B cell (primary cell): ENCODE data around the gene ZNF213. TPM values are rescaled to one million over a fixed set of nuclear protein-coding genes. Genes with fewer than 3 reads are reported as not detected.

Experiments used
- ATAC-seq: fragments of 200-7000 bp; cut with Tn5 transposase; one replicate; pipeline ENCODE4 v1.10.0; 2021; ENCODE audit warnings: low read depth, mild to moderate bottlenecking, moderate number of reproducible peaks, moderate library complexity
- CTCF ChIA-PET: fragments of 350-600 bp; sonication (Branson Sonifier 250); formaldehyde crosslinking; loops from one replicate; lab custom pipeline; 2021; ENCODE audit warnings: antibody characterized with exemption, inconsistent platforms; lab: Charles Lee
- POLR2A ChIA-PET: fragments of 350-600 bp; sonication (Branson Sonifier 250); formaldehyde crosslinking; loops from one replicate; lab custom pipeline; 2021; ENCODE audit warnings: antibody characterized with exemption; lab: Charles Lee
- DNase-seq: peaks from one replicate; pipeline ENCODE4 v3.0.0; 2013
- H2AFZ ChIP-seq: 2 replicates; pipeline ENCODE4 v1.6.1; 2012; ENCODE audit warnings: mild to moderate bottlenecking, low read depth, low read length; ENCODE audit not compliant: insufficient read depth, poor library complexity, severe bottlenecking
- H3K27ac ChIP-seq, 2 donors: 1 replicate in 1 of 2; 2 replicates in 1 of 2; pipeline ENCODE4 v1.5.1; 2012 to 2013; ENCODE audit warnings: low read length in 2 of 2, mild to moderate bottlenecking in 2 of 2, moderate library complexity in 1 of 2
- H3K27me3 ChIP-seq, 4 experiments: fragments of 200-600 bp in 1 of 4; sonication (generic) in 1 of 4; replicated peaks in 1 of 4; 1 replicate in 2 of 4; 2 replicates in 2 of 4; pipeline versions ENCODE4 v1.6.1 to v1.7.0; 2013 to 2016; ENCODE audit warnings: low read length in 3 of 4, mild to moderate bottlenecking in 2 of 4, mixed read lengths in 1 of 4, moderate library complexity in 1 of 4; ENCODE audit not compliant: insufficient read depth in 4 of 4, control insufficient read depth in 3 of 4; ENCODE audit errors: control extremely low read depth in 1 of 4
- H3K36me3 ChIP-seq, 2 experiments: replicated peaks in 1 of 2; 1 replicate in 1 of 2; 2 replicates in 1 of 2; pipeline versions ENCODE4 v1.6.1 to v1.7.1; 2013; ENCODE audit warnings: low read length in 1 of 2; ENCODE audit not compliant: insufficient read depth in 2 of 2, control insufficient read depth in 1 of 2; ENCODE audit errors: control extremely low read depth in 1 of 2, extremely low read depth in 1 of 2
- H3K4me1 ChIP-seq, 2 donors: fragments of 200-600 bp in 1 of 2; sonication (generic) in 1 of 2; 1 replicate in 1 of 2; 2 replicates in 1 of 2; pipeline versions ENCODE4 v1.5.1 to v1.6.1; 2013 to 2017; ENCODE audit warnings: low read length in 2 of 2; ENCODE audit not compliant: control insufficient read depth in 2 of 2, insufficient read depth in 2 of 2
- H3K4me2 ChIP-seq: replicated peaks from 2 replicates; pipeline ENCODE3; 2012; ENCODE audit warnings: mild to moderate bottlenecking, low read depth, low read length; ENCODE audit not compliant: poor library complexity, severe bottlenecking
- H3K4me3 ChIP-seq, 5 experiments: fragments of 200-600 bp in 1 of 5; sonication (generic) in 1 of 5; 1 replicate in 3 of 5; 2 replicates in 2 of 5; pipeline versions ENCODE4 v1.5.1 to v1.7.0; 2011 to 2016; ENCODE audit warnings: low read length in 4 of 5, mild to moderate bottlenecking in 4 of 5, low read depth in 2 of 5, control low read depth in 1 of 5, moderate library complexity in 1 of 5; ENCODE audit not compliant: insufficient read depth in 1 of 5; ENCODE audit errors: control extremely low read depth in 1 of 5, extremely low read depth in 1 of 5
- H3K79me2 ChIP-seq: fragments of 200-600 bp; sonication (generic); one replicate; pipeline ENCODE4 v1.6.0; 2016; ENCODE audit warnings: low read length; ENCODE audit not compliant: control insufficient read depth, insufficient read depth
- H3K9ac ChIP-seq: fragments of 200-600 bp; sonication (generic); 2 replicates; pipeline ENCODE4 v1.6.1; 2017; ENCODE audit warnings: mild to moderate bottlenecking, low read length, moderate library complexity
- H3K9me3 ChIP-seq, 3 donors: one replicate each; pipeline versions ENCODE4 v1.6.1 to v1.7.1; 2013; ENCODE audit warnings: low read length in 2 of 3; ENCODE audit not compliant: control insufficient read depth in 2 of 3, insufficient read depth in 1 of 3; ENCODE audit errors: control extremely low read depth in 1 of 3
- H4K20me1 ChIP-seq: 2 replicates; pipeline ENCODE4 v1.6.0; 2012; ENCODE audit warnings: mild to moderate bottlenecking, low read length; ENCODE audit not compliant: insufficient read depth, control insufficient read depth, poor library complexity, severe bottlenecking
- H3K27ac Mint-ChIP-seq: one replicate; pipeline ENCODE4 v1.8.0; 2021; ENCODE audit warnings: mixed read lengths
- H3K27me3 Mint-ChIP-seq: one replicate; pipeline ENCODE4 v1.8.0; 2021; ENCODE audit warnings: mixed read lengths
- H3K4me1 Mint-ChIP-seq: one replicate; pipeline ENCODE4 v1.8.0; 2021; ENCODE audit warnings: mixed read lengths
- H3K4me3 Mint-ChIP-seq: one replicate; pipeline ENCODE4 v1.8.0; 2021; ENCODE audit warnings: mixed read lengths
- H3K9me3 Mint-ChIP-seq: one replicate; pipeline ENCODE4 v1.8.0; 2022; ENCODE audit warnings: mixed read lengths; ENCODE audit not compliant: insufficient read depth
- CTCF ChIP-seq: fragments of 200-600 bp; IDR thresholded peaks from one replicate; pipeline ENCODE4 v1.8.0; 2022; ENCODE audit warnings: antibody characterized with exemption, mild to moderate bottlenecking
- EZH2 ChIP-seq: IDR thresholded peaks from 2 replicates; pipeline ENCODE4 v1.6.1; 2012; ENCODE audit warnings: borderline replicate concordance, low read depth, mild to moderate bottlenecking, moderate library complexity, low read length; ENCODE audit not compliant: insufficient read depth, poor library complexity, severe bottlenecking
- WGBS: methylation state at CpG from one replicate; pipeline ENCODE4 v1.1.5; 2013; ENCODE audit warnings: missing lambda C conversion rate; ENCODE audit not compliant: insufficient coverage; 5-methylcytosine and 5-hydroxymethylcytosine counted together
- intact Hi-C: fragments of 100-400 bp; cut with micrococcal nuclease; formaldehyde crosslinking; loops from one replicate; pipeline ENCODE4 v1.10.0; 2022
- polyA plus RNA-seq: library from polyadenylated mRNA; depleted of rRNA; stranded (reverse); fragments of >200 nt; gene quantifications from 2 replicates; pipeline ENCODE4 v1.2.3, GENCODE V29; 2012
- total RNA-seq, 2 donors: library from RNA; stranded (reverse); fragments of 120-200 nt in 1 of 2; gene quantifications; 1 replicate in 1 of 2; 2 replicates in 1 of 2; pipeline versions ENCODE4 v1.2.3 to v1.2.4, GENCODE V29; 2013 to 2022

The ZNF213 gene
- total and polyA plus RNA-seq, 2 donors (not counting 1 experiment from before 2014, with no cell fraction given), result 1.4 to 7.2 TPM

DNA sequence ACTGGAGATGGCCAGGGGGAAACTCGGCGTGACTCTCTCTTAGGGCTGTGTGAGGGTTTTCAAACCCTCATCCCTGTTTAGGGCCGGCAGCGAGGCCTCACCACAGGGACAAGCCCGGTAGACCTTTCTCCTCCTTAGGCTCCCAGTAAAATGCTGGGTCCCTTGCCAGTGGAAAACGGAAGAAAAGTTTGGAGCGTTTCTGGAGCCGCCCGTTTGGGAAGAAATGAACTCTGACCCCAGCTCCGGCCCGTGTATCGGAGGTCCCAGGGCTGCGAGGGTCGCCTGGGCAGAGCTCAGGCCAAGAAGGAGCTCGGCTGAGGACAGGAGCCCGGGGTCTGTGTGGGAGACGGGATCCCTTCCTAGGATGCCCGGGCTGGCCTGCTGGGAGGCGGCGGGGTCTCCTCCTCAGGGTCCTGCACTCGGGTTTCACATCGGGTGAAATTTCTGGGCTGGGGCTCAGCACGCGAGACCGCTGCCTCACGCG is 23.2 kb downstream of the ZNF213 start:
- H3K9ac ChIP-seq, result peak overlapping the region; percentile 88
- H3K4me2 ChIP-seq, result peak overlapping the region; percentile 99
- ChIA-PET CTCF (interaction anchor here (0.6 to 3.2 kb wide), 8 partner anchors 8 to 342 kb away, joined by 3 to 13 read pairs (median 4); no protein-coding TSS in a partner anchor), POLR2A (interaction anchor here (0.6 to 2.7 kb wide), 12 partner anchors 8 to 243 kb away, joined by 3 to 27 read pairs (median 4); partner anchors contain the start of genes HCFC1R1, THOC6, ZNF213 and ZSCAN32)
- peaks cover 17 to 27% of the 10 kb centered on the region in 2 donors for H3K4me1 ChIP-seq
- H4K20me1 ChIP-seq, result no peaks in the 10 kb centered on the region
- Mint-ChIP-seq H3K9me3 (peaks cover 5% of the 10 kb centered on the region), H3K27me3 (no peaks in the 10 kb centered on the region), H3K27ac (peak overlapping the region; percentile 87), H3K4me1 (peaks cover 18% of the 10 kb centered on the region), H3K4me3 (peak overlapping the region; percentile 93)
- whole genome bisulfite sequencing, result under 1% methylated on average over 25 of the region's 27 CpGs
- H3K9me3 ChIP-seq, result peaks cover 0 to 37% (median 3%) of the 10 kb centered on the region in 3 donors
- ATAC-seq (peak; percentile 3), DNase-seq (no peak)
- TF ChIP-seq EZH2 (no peak), CTCF (no peak)
- H3K27ac ChIP-seq, result peak overlapping the region; percentile 29 to 60
- intact Hi-C loops, result loop anchor here (1.0 to 10.0 kb wide), 4 partner anchors 8 to 107 kb away; no protein-coding TSS in a partner anchor
- H3K4me3 ChIP-seq, result peak overlapping the region; percentile 34 to 96 (median 84)
- H2AFZ ChIP-seq, result peak overlapping the region; percentile 84
- H3K79me2 ChIP-seq, result no peaks in the 10 kb centered on the region
- no peaks in the 10 kb centered on the region for H3K36me3 ChIP-seq
- H3K27me3 ChIP-seq, result peaks cover 0 to 4% (median 1%) of the 10 kb centered on the region in 4 experiments
